WERI-Rb-1 (cell line): Measurements from ENCODE around the gene DCUN1D3.

Experiments used
- DNase-seq: peaks from one replicate; pipeline ENCODE4 v3.0.0-alpha.2; 2020
- H3K27ac ChIP-seq: fragments of 250-450 bp; sonication (Bioruptor Pico); 2 replicates; pipeline ENCODE4 v1.5.1; 2020; ENCODE audit warnings: mild to moderate bottlenecking, moderate library complexity
- H3K27me3 ChIP-seq: fragments of 250-450 bp; sonication (Bioruptor Pico); 2 replicates; pipeline ENCODE4 v1.5.1; 2021; ENCODE audit warnings: mild to moderate bottlenecking, low read depth, moderate library complexity; ENCODE audit not compliant: insufficient read depth, severe bottlenecking
- H3K36me3 ChIP-seq: fragments of 250-450 bp; sonication (Bioruptor Pico); 2 replicates; pipeline ENCODE4 v1.5.1; 2020; ENCODE audit warnings: mild to moderate bottlenecking, moderate library complexity
- H3K4me3 ChIP-seq: 2 replicates; pipeline ENCODE4 v1.5.1; 2011; ENCODE audit warnings: low read depth, mild to moderate bottlenecking, control low read depth, low read length
- H3K9me3 ChIP-seq: fragments of 250-450 bp; sonication (Bioruptor Pico); 2 replicates; pipeline ENCODE4 v1.5.1; 2021; ENCODE audit warnings: mild to moderate bottlenecking, moderate library complexity; ENCODE audit not compliant: severe bottlenecking
- CTCF ChIP-seq: IDR thresholded peaks from 2 replicates; pipeline ENCODE4 v1.5.1; 2011; ENCODE audit warnings: low read depth, mild to moderate bottlenecking, control low read depth, inconsistent platforms, low read length

The DCUN1D3 gene

GRCh38 chr16:20903899-20904506 lies 3.8 kb upstream of the DCUN1D3 start:
- Histone ChIP-seq H3K4me3 (no peak overlapping the region), H3K27me3 (no peaks in the 10 kb centered on the region), H3K27ac (peak overlapping the region; percentile 98), H3K9me3 (no peaks in the 10 kb centered on the region), H3K36me3 (peaks cover 24% of the 10 kb centered on the region)
- DNase-seq = no peak
- no peak for TF ChIP-seq CTCF

- Histone ChIP-seq H3K27ac (peak overlapping the region; percentile 98), H3K4me3 (no peak overlapping the region), H3K36me3 (peaks cover 28% of the 10 kb centered on the region), H3K9me3 (no peaks in the 10 kb centered on the region), H3K27me3 (no peaks in the 10 kb centered on the region)
- TF ChIP-seq CTCF = no peak
- no peak for DNase-seq
Observed at GRCh38 chr16:20903116-20903898, 3.1 kb upstream of the DCUN1D3 start.

GRCh38 chr16:20902426-20902825 lies 2.3 kb upstream of the DCUN1D3 start:
- peak; percentile 57 for DNase-seq
- no peak for TF ChIP-seq CTCF
- Histone ChIP-seq H3K27ac (peak overlapping the region; percentile 98), H3K36me3 (peaks cover 36% of the 10 kb centered on the region), H3K27me3 (no peaks in the 10 kb centered on the region), H3K9me3 (no peaks in the 10 kb centered on the region), H3K4me3 (peak overlapping the region; percentile 71)

GRCh38 chr16:20901436-20902112 lies 1.4 kb upstream of the DCUN1D3 start:
- Histone ChIP-seq H3K9me3 (no peaks in the 10 kb centered on the region), H3K36me3 (peaks cover 45% of the 10 kb centered on the region), H3K27ac (peak overlapping the region; percentile 98), H3K27me3 (no peaks in the 10 kb centered on the region), H3K4me3 (peak overlapping the region; percentile 71)
- DNase-seq = peak; percentile 20
- TF ChIP-seq CTCF = no peak

- no peak for DNase-seq
- H3K36me3 ChIP-seq = peaks cover 49% of the 10 kb centered on the region
- H3K27ac ChIP-seq = peak overlapping the region; percentile 98
- no peaks in the 10 kb centered on the region for H3K27me3 ChIP-seq
- peak overlapping the region; percentile 71 for H3K4me3 ChIP-seq
- no peak for TF ChIP-seq CTCF
- no peaks in the 10 kb centered on the region for H3K9me3 ChIP-seq
Observed at GRCh38 chr16:20901068-20901435, 894 bp upstream of the DCUN1D3 start.
